Nephron (organoid): ENCODE data around the gene ITSN2.
"Not testable (repeated sequence)": the region's sequence is repeated elsewhere in the genome, so short reads cannot be mapped to it uniquely, and the experiment has no call there.

Experiments
- H3K27ac Mint-ChIP-seq, 3 experiments: 2 replicates each; pipeline ENCODE4 v1.8.0; 2020; ENCODE audit warnings: mixed read lengths in 3 of 3, mild to moderate bottlenecking in 2 of 3, moderate library complexity in 1 of 3
- H3K27me3 Mint-ChIP-seq: 2 replicates; pipeline ENCODE4 v1.8.0; 2021; ENCODE audit warnings: low read depth, mild to moderate bottlenecking, moderate library complexity, mixed read lengths
- H3K36me3 Mint-ChIP-seq: 2 replicates; pipeline ENCODE4 v1.8.0; 2020; ENCODE audit warnings: low read depth, mixed read lengths
- H3K4me1 Mint-ChIP-seq: 2 replicates; pipeline ENCODE4 v1.8.0; 2020; ENCODE audit warnings: mixed read lengths
- H3K4me3 Mint-ChIP-seq, 3 experiments: 2 replicates each; pipeline ENCODE4 v1.8.0; 2020; ENCODE audit warnings: mild to moderate bottlenecking in 3 of 3, mixed read lengths in 3 of 3, moderate library complexity in 2 of 3
- H3K9me3 Mint-ChIP-seq: 2 replicates; pipeline ENCODE4 v1.8.0; 2020; ENCODE audit warnings: mixed read lengths
- CTCF ChIP-seq, 3 experiments: fragments of 200-600 bp; sonication (generic); IDR thresholded peaks; one replicate each; pipeline ENCODE4 v1.5.0; 2021; ENCODE audit warnings: antibody characterized with exemption in 3 of 3; ENCODE audit not compliant: unreplicated experiment in 3 of 3

Gene ITSN2

DNA sequence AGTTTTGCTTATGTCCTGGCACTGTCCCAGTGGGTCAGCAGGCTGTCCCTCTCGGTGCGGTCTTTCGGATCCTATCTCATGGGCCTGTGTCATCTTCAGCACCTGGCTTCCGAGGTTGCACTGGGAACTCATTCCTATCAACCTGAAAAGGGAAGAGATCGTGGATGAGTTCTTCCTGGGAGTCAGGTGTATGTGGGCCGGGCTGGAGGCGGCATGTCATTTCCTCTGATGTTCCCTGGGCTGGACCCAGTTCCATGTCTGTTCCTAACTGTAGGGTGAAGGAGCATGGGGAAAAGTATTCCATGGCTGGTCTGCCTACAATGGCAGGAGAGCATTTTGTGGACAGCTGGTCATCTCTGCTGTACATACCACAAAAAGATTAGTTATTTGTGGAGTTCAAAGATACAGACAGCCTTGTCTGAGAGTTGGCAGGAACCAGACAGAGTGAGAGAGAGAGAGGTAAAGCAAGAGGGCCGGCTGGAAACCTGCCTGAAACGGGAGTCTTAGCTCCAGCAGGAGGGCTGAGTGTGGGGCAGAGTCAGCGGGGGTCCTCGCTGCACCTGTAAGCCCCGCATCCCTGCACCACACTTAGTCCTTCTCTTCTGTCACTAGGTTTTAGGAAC, 160.3 kb downstream of the ITSN2 start:
- no peak overlapping the region for H3K4me3 Mint-ChIP-seq
- H3K4me1 Mint-ChIP-seq = peaks cover 24% of the 10 kb centered on the region
- peaks cover 5% of the 10 kb centered on the region for H3K27me3 Mint-ChIP-seq

DNA sequence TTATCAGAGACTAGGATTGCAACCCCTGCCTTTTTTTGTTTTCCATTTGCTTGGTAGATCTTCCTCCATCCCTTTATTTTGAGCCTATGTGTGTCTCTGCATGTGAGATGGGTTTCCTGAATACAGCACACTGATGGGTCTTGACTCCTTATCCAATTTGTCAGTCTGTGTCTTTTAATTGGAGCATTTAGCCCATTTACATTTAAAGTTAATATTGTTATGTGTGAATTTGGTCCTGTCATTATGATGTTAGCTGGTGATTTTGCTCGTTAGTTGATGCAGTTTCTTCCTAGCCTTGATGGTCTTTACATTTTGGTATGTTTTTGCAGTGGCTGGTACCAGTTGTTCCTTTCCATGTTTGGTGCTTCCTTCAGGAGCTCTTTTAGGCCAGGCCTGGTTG, 163.1 kb downstream of the ITSN2 start:
- not testable (repeated sequence) for H3K4me3 Mint-ChIP-seq, H3K27ac Mint-ChIP-seq, H3K27me3 Mint-ChIP-seq
- H3K9me3 Mint-ChIP-seq = peaks cover 20% of the 10 kb centered on the region
- H3K36me3 Mint-ChIP-seq = peaks cover 27% of the 10 kb centered on the region
- H3K4me1 Mint-ChIP-seq = peaks cover 16% of the 10 kb centered on the region

More for the DNA sequence above, 160.3 kb downstream of the ITSN2 start:
- H3K9me3 Mint-ChIP-seq = peaks cover 16% of the 10 kb centered on the region
- H3K36me3 Mint-ChIP-seq = peaks cover 35% of the 10 kb centered on the region
- peak overlapping the region in 1 of 3 experiments; percentile 23 for H3K27ac Mint-ChIP-seq
- TF ChIP-seq CTCF (IDR thresholded peaks at IDR 0.05; ENCODE audit: unreplicated experiment in 3 of 3) = no peak

DNA sequence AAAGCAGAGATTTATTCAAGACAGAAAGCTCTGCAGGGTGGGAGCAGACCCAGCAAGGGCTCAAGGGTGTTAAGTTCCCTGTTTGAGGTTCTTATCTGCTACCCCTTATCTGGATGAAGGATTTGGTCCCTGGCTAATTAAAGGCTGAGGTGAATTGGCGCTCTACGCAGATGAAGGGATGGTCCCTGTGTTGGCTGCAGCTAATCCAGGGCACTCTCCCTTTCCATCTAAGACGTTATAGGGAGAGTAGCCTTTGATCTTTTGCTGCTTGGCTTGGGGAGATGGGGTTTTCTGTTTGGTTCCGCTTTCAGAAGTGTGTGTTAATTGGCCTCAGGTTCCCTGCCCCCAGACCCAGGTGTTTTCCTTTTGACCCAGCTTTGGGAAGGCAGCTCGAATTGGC, 168.5 kb downstream of the ITSN2 start:
- Mint-ChIP-seq H3K36me3 (peaks cover 28% of the 10 kb centered on the region), H3K4me1 (no peaks in the 10 kb centered on the region), H3K27me3 (no peaks in the 10 kb centered on the region), H3K9me3 (peaks cover 27% of the 10 kb centered on the region), H3K4me3 (no peak overlapping the region), H3K27ac (no peak overlapping the region)
- TF ChIP-seq CTCF (IDR thresholded peaks at IDR 0.05; ENCODE audit: unreplicated experiment in 3 of 3) = no peak

GRCh38 chr2:24191156-24191555, 169.2 kb downstream of the ITSN2 start:
- peaks cover 23% of the 10 kb centered on the region for H3K9me3 Mint-ChIP-seq
- H3K4me3 Mint-ChIP-seq = no peak overlapping the region
- no peaks in the 10 kb centered on the region for H3K27me3 Mint-ChIP-seq
- H3K27ac Mint-ChIP-seq = no peak overlapping the region
- no peak for TF ChIP-seq CTCF (IDR thresholded peaks at IDR 0.05; ENCODE audit: unreplicated experiment in 3 of 3)
- H3K36me3 Mint-ChIP-seq = peaks cover 27% of the 10 kb centered on the region
- no peaks in the 10 kb centered on the region for H3K4me1 Mint-ChIP-seq

- H3K4me3 Mint-ChIP-seq = no peak overlapping the region
- H3K4me1 Mint-ChIP-seq = no peaks in the 10 kb centered on the region
- no peaks in the 10 kb centered on the region for H3K27me3 Mint-ChIP-seq
- no peak for TF ChIP-seq CTCF (IDR thresholded peaks at IDR 0.05; ENCODE audit: unreplicated experiment in 3 of 3)
- peaks cover 23% of the 10 kb centered on the region for H3K9me3 Mint-ChIP-seq
- no peak overlapping the region for H3K27ac Mint-ChIP-seq
- H3K36me3 Mint-ChIP-seq = peaks cover 27% of the 10 kb centered on the region
These were observed 169.8 kb downstream of the ITSN2 start for GRCh38 chr2:24190503-24190902.

- H3K4me3 Mint-ChIP-seq = no peak overlapping the region
- no peak overlapping the region for H3K27ac Mint-ChIP-seq
- H3K4me1 Mint-ChIP-seq = no peaks in the 10 kb centered on the region
- H3K27me3 Mint-ChIP-seq = no peaks in the 10 kb centered on the region
- H3K36me3 Mint-ChIP-seq = peaks cover 27% of the 10 kb centered on the region
- peaks cover 23% of the 10 kb centered on the region for H3K9me3 Mint-ChIP-seq
- TF ChIP-seq CTCF (IDR thresholded peaks at IDR 0.05; ENCODE audit: unreplicated experiment in 3 of 3) = no peak
These were observed 170.8 kb downstream of the ITSN2 start for GRCh38 chr2:24189551-24189950.
